GM15510 (cell line): Measurements from ENCODE around the gene MXD3.
A peak's percentile ranks its signal among the peaks of the same experiment; 100 is the strongest.

ENCODE experiments used
- POLR2A ChIP-seq: IDR thresholded peaks from 3 replicates; pipeline ENCODE4 v1.6.1; 2011; ENCODE audit warnings: borderline replicate concordance; ENCODE audit not compliant: insufficient read length; ENCODE audit errors: extremely low read depth

Gene MXD3

DNA sequence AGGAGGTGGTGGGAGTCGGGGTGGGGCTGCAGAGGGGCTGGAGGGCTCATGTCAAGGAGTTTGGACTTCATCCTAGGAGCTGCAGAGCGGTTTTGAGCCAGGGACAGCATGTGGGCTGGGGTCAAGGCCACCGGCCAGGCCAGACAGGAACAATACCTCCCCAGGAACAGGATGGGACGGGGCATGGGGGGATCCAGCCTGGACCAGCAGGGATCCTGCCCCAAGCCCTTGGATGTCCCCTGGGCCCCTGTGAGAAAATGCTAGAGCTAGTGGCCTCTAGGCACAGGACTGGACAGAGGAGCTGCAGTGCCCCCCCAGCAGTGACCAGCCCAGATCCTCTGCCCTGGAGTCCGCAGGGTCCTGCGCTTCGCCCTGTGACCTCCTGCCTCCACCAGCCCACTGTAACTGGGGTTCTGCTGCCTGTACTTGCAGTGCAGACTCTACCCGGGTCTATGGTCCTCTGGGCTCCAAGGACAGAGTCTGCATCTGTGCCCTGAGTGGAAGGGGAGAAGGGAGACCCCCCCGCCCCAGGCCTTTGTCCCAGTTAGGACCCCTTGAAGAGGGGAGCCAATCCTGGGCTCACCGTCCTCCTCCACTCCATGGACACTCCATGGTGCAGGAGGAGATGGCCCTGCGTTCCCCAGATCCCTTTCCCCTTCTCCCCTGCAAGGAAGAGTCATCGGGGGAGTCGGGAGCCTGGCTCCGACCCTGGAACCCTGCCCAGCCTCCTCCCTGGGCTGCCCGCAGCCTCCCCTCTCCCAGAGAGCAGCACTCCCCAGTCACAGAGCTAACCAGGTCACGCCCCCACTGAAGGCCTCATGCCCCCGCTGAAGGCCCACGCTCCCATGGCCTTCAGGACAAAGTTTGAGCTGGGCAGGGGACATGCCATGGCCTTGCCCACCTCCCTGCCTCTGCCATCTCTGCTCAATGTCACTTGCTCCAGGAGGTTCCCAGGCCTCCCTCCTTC lies 3.0 kb upstream of the MXD3 start:
- no peak for TF ChIP-seq POLR2A

DNA sequence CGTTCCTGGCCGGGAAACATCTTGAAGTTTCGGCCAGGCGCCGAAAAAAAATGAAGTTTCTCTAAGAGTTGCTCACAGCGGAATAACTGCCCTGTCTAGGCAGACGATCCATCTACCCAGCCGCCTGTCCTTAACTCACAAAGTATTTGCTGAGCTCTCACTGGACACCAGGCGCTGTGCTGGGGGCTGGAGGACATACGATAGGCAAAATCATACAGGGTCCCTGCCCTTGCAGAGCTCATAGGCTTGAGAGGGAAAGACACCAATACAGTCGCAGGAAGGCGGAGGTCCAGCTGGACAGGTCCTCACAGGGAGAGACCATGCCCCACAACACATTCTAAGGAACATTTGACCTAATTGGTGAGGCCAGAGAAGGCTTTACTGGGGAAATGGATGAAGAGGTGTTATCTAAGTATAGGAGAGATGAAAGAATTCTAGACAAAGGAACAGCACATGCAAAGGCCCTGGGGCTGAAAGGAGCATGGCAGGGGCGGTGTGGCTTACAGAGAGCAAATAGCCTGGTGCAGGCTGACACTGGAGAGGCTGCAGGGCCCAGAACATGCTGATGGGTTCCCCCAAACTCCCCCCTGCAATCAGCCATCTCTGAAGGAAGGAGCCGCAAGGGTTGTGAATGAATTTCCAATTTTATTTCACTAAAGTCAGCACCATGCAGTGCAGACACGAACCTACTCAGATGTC lies 2.0 kb upstream of the MXD3 start:
- no peak for TF ChIP-seq POLR2A

DNA sequence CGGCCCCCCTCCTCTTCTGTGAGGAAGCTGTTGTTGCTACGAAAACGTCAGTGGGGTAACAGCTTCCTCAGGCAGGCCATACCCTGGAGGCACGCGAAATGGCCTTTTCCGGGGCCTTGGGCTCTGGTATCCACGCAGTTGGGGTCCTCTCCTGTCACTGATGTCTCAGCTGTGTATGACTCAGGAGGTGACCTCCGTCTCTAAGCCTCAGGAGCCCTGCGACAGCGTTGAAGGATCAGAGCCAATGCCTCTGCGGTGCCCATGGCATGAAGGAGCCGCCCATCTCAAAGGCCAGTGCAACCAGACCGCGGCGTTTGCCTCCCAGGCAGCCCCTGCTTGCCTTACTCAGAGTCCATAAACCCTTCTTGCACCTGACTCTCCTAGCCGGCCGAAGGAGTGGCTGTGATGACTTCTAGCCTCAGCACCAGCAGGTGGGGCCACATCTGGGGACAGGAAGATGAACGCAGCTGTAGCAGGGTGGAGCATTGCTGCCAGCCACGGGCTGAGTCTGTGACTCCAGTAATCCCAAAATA lies 1.0 kb upstream of the MXD3 start:
- no peak for TF ChIP-seq POLR2A

DNA sequence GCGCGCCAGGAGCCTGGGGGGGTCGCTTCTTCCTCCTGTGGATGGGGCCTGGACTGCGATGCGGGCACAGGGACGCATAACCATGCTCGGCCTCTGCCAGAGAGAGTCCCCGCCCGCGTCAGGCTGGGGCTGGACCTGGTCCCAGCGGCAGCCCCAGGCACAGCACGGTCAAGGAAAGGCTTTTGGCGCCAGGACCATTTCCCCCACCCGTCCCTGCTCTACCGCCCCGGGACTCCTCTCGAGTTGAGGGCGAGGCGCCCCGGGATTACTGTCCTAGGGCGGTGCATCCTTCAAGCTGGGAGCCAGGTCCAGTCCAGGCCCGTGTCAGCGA lies 341 bp downstream of the MXD3 start:
- no peak for TF ChIP-seq POLR2A

DNA sequence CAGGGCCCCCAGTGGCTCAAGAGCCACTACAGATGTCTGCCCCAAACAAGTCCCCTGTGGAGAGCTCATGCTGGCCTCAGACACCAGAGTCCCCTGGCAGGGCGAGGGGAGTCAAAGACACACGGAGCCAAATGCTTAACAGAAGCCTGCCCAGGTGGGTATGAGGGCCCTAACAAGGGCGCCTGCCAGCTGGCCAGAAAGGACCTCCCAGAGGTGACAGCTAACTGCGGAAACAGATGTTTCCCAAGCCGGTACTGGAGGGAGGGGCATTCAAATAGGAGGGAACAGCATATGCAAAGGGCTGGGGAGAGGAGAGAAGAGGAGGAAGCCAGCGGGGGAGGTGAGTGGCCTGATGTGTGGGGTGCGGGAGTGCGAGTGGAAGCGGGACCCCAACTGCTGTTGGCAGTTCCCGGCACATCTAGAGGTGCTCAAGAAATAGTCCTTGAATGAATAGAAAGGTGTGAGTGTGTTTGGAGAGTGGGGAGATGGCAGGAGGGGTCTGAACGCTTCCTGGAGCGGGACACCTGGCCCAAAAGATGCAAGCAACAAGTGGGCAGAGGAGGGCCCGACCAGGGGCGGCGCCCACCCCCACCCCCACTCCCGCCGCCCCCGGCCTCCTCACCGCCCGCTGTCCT lies 824 bp downstream of the MXD3 start:
- TF ChIP-seq POLR2A, result peak; percentile 53

DNA sequence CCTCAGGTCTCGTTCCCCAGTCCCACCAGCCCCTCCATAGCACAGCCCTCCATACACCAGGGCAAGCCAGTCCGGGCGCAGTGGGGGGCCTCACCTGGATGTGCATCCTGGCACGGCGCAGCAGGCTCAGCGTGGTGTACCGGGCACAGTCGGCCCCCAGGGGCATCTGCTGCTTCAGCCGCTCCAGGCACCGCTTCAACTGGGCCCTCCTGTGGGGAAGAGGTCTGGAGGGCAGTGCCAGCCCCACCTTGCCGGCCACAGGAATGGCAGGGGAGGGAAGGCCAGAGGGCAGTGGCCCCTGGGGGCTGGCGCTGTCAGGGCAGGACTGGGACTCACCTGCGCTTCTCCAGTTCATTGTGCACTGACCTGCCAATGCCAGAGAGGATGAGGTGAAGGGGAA lies 1.4 kb downstream of the MXD3 start:
- no peak for TF ChIP-seq POLR2A

DNA sequence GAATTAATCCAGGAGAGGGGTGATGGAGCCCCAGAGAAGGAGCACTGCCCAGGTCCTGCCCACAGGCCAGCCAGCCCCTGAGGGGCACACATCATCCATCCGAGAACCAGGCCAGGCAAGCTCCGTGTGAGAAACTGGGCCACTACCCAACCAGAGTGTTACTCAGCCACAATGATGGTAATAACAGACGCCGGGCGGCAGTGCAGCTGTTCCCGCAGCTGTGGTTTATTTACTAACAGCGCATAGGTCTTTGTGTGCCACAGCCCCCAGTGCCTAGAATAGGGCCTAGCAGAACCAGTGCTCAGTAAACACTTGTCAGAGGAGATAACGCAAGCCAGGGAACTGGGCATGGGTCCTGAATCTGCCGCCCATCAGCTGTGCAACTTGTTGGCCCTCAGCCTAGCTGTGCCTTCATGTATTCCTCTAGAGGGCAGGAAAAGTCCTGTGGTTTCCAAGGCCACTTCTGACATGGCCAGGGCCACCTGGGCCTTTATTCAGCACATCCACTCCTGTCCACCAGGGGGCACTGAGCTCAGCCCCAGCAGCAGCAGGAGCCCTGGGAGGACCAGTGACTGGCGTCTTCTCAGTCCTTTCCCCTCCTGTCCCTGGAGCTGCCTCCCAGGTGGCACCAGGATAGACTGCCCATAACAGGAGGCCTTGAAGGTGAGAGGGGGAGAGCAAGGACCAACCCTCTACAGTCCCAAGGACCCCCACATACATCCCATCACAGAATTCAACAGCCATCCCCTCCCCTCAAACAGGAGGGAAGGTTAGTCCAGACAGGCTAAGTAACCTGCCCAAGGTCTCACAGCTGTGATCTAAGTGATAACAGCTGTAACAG lies 2.1 kb downstream of the MXD3 start:
- TF ChIP-seq POLR2A, result no peak

DNA sequence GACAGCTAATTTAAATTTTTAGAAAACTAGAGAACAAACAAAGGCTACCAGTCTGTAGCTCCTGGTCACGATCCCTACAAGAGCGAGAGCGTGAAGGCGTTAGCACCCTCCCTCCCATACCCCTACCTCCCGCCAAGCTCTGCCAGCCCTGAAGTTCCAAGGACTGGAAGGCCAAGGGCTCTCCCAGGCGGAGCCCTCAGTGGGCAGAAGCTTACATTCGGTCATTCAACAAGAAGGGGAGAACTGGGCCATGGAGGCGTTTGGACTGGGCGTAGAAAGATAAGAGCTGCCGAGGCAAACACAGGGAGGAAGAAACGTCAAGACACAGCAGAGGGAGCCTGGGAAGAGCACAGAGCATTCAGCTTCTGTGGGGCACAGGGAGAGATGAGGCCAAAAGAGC lies 3.0 kb downstream of the MXD3 start:
- TF ChIP-seq POLR2A, result no peak

DNA sequence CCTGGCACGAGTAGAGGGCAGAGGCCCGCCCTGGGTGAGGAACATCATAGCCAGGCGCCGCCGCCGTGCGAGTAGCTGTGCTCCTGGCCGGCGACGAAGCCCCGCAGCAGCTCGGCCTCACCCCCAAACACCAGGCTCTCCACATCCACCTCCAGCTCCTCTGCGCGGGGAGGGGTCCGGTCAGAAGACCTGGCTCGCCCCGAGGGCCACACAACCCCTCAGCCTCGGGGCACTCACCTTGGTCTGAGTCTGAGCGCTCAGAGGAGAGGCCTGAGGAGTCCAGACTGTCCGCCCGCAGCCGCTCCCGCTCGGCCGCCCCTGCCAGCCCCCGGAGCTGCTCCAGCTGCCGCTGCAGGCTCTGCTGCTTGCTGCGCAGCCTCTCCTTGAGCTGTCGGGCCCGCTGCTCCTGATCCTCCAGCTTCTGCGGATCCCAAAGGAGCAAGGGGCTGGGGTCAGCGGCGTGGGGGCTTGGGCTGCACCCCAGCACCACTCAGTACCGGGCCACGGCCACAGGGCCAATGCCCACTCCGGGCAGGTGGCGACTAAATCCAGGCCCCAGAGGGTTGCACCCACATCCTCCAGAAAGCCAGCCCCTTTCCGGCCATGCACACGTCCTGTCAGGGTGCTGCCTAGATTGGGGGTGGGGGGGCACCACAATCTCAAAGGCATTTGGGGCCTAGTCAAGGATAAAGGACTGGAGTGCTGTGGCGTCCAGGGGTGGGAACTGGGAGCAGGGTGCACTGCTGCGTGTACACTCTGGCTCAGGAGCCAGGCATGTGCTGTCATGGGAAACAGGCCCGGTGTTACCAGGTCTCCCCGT lies 3.9 kb downstream of the MXD3 start:
- no peak for TF ChIP-seq POLR2A

DNA sequence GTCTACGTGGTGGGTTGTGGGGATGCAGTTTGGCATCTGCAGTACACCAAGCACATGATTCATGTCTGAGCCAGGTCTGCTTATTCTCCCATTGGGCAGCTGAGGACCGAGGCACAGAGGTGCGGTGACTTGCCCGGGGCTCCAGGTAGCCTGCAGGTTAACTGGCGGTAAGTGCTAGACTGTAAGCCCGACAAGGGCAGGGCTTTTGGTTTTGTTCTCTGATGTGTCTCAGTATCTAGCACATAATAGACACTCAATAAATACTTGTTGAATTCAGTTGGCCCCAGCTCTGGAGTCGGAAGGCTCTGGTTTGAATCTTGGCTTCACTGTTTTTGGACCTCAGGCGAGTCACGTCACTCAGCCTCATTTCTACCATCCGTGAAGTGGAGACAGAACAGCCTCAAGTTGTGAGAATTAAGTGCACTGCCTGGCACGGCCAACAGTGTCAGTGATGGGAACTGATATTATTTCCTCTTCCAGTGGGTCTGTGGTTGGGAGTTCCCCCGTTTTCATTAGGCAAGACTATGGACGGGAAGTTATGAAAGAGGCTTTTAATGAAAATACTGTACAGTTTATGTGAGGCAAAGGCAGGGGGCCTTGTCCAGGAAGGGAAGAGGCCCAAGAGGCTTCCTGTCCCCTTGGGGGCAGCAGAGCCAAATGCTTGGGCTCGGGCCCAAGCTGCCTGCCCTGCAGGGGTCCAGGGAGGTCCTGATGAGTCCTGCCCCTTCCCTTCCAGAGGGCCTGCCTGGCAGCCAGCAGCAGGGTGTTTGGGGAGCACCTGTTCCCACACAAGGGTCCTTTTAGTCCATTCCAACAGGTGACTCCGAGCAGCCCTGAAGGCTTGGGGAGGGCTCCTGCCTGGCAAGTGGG lies 4.8 kb downstream of the MXD3 start:
- no peak for TF ChIP-seq POLR2A

DNA sequence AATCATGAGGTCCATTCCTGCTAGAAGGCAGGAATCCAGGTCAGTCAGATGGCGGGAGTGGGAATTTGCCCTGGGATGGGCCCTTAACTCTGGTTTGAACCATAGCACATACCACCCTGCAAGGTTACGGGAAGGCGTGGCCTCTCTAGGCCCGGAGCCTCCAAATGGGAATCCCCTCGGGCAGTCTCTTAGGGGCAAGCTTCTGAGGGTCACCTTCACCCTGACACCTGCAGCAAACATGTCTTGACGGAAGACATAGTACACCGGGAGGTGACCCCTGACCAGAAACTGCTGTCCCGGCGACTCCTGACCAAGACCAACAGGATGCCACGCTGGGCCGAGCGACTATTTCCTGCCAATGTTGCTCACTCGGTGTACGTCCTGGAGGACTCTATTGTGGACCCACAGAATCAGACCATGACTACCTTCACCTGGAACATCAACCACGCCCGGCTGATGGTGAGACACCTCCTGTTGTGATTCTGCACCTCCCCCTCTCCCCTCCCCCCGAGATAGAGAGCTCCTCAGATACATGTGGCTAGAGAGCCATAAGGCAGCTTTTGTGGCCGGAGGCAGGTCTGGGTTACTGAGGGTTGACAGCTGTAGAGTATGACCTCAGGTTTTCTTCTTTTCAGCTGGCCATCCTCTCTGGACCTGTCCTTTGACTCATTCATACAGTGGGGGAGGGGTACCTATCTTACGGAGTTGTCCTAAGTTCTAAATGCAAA lies 7.1 kb downstream of the MXD3 start:
- TF ChIP-seq POLR2A, result no peak

DNA sequence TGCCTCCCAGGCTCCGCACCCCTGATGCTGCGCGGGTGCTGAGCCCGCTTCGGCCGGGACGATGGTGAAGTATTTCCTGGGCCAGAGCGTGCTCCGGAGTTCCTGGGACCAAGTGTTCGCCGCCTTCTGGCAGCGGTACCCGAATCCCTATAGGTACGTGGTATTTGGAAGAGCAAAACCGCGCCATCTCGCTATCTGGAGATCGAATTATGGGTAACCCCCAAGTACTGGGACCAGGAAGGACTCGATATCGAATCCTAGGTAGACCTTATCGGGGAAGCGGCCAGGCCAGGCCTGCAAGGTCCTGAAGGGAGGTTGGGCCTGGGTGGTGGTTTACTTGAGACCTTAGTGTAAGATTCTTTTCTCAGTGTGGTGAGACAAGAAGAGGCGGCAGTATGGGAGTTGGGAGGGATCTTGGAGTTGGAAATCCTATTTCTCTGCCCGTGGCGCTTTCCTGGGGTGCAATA lies 7.7 kb downstream of the MXD3 start:
- TF ChIP-seq POLR2A, result no peak
